Embryonic facial prominence (tissue), 1 donor: ENCODE results near the gene FBXO31.

ENCODE experiments used
- DNase-seq: peaks from one replicate; pipeline ENCODE4 v3.0.0-alpha.2; 2016; ENCODE audit errors: extremely low spot score

Gene FBXO31

GRCh38 chr16:87286839-87287626 is 96.5 kb downstream of the FBXO31 start:
- no peak for DNase-seq

GRCh38 chr16:87284183-87284582 is 99.4 kb downstream of the FBXO31 start:
- DNase-seq = no peak

- no peak for DNase-seq
Measured at GRCh38 chr16:87279094-87279658, 104.4 kb downstream of the FBXO31 start.

GRCh38 chr16:87278191-87279093 is 105.1 kb downstream of the FBXO31 start:
- DNase-seq = peak; percentile 63
